Smooth muscle cell (in vitro differentiated cells): Measurements from ENCODE around the gene CNTNAP3. TPM values are rescaled to one million over a fixed set of nuclear protein-coding genes. Genes with fewer than 3 reads are reported as not detected.
"Not testable (repeated sequence)": the region's sequence is repeated elsewhere in the genome, so short reads cannot be mapped to it uniquely, and the experiment has no call there.

Experiments
- DNase-seq: peaks from one replicate; lab custom pipeline; 2025; ENCODE audit not compliant: unreplicated experiment; lab: John Stamatoyannopoulos, UW
- H2AFZ ChIP-seq: fragments of 200-600 bp; sonication (generic); 2 replicates; pipeline ENCODE4 v1.6.0; 2016; ENCODE audit warnings: antibody characterized with exemption, low read depth, mild to moderate bottlenecking
- H3F3A ChIP-seq: fragments of 200-600 bp; sonication (generic); 2 replicates; pipeline ENCODE4 v1.6.0; 2017; ENCODE audit warnings: antibody characterized with exemption, low read depth
- H3K27ac ChIP-seq: fragments of 200-600 bp; sonication (generic); 2 replicates; pipeline ENCODE4 v1.5.1; 2016; ENCODE audit warnings: low read depth, mild to moderate bottlenecking
- H3K27me3 ChIP-seq: fragments of 200-600 bp; sonication (generic); 2 replicates; pipeline ENCODE4 v1.6.1; 2016; ENCODE audit warnings: low read depth, mild to moderate bottlenecking
- H3K36me3 ChIP-seq: fragments of 200-600 bp; sonication (generic); 2 replicates; pipeline ENCODE4 v1.5.1; 2016; ENCODE audit warnings: low read depth
- H3K4me1 ChIP-seq: fragments of 200-600 bp; sonication (generic); 2 replicates; pipeline ENCODE4 v1.5.1; 2016; ENCODE audit warnings: low read depth
- H3K4me2 ChIP-seq: fragments of 200-600 bp; sonication (generic); 2 replicates; pipeline ENCODE4 v1.6.0; 2016; ENCODE audit warnings: mild to moderate bottlenecking
- H3K4me3 ChIP-seq: fragments of 200-600 bp; sonication (generic); 2 replicates; pipeline ENCODE4 v1.5.1; 2016; ENCODE audit warnings: mild to moderate bottlenecking
- H3K79me2 ChIP-seq: fragments of 200-600 bp; sonication (generic); 2 replicates; pipeline ENCODE4 v1.6.0; 2016; ENCODE audit warnings: low read depth, mild to moderate bottlenecking
- H3K9ac ChIP-seq: fragments of 200-600 bp; sonication (generic); 2 replicates; pipeline ENCODE4 v1.6.0; 2016; ENCODE audit warnings: low read depth
- H3K9me3 ChIP-seq: fragments of 200-600 bp; sonication (generic); replicated peaks from 2 replicates; pipeline ENCODE4 v1.5.1; 2016; ENCODE audit warnings: low read depth
- H4K20me1 ChIP-seq: fragments of 200-600 bp; sonication (generic); 2 replicates; pipeline ENCODE4 v1.6.0; 2016; ENCODE audit warnings: low read depth
- WGBS: methylation state at CpG from one replicate; pipeline ENCODE4 v1.1.7; 2016; ENCODE audit warnings: low lambda C conversion rate; 5-methylcytosine and 5-hydroxymethylcytosine counted together
- polyA plus RNA-seq: library from polyadenylated mRNA; unstranded; fragments of >200 nt; fragmentation: Nextera tagmentation; extraction: Ambion mirVana; gene quantifications from 2 replicates; pipeline ENCODE4 v1.2.1, GENCODE V29; 2016
- total RNA-seq: library from RNA; depleted of rRNA; stranded (reverse); fragments of >200 nt; gene quantifications from 2 replicates; pipeline ENCODE4 v1.2.3, GENCODE V29; 2014

CNTNAP3 gene
- total RNA-seq (1.1 and 5.8 TPM in 2 replicates), polyA plus RNA-seq (0.03 and 1.1 TPM in 2 replicates)

DNA sequence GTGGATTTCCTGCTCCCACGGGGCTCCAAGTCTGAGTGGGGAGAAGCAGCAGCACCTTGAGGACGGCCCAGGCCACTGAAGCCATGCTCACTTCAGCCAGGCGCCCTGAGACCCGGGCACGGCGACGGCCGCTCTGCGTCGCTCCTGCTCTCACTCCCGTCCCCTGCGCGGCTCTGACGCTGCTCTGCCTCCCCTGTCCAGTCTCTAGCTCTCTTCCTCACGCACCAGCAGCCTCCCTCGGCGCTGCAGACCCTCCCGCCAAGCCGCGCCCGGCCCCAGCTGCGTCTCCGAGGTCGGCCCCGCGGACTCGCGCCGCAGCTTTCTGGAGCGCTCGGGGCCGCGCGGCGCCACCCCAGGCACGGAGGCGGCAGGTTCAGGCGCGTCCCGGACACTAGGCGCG, at the start of gene CNTNAP3:
CNTNAP3 (minus strand) TSS at position 188 of the 400 bp plus-strand sequence; CDS start at position 85, 103 bp downstream.
- H3K4me3 ChIP-seq = peak within 1 kb of the TSS; percentile 34
- not testable (repeated sequence) for H3K79me2 ChIP-seq, H3K4me2 ChIP-seq, H3K9ac ChIP-seq, H3K9me3 ChIP-seq, H3K36me3 ChIP-seq, H3K27me3 ChIP-seq, H3K4me1 ChIP-seq, H2AFZ ChIP-seq, H3K27ac ChIP-seq, H4K20me1 ChIP-seq, DNase-seq, H3F3A ChIP-seq
- WGBS = no CpG with 5 or more reads among the region's 42 CpGs

DNA sequence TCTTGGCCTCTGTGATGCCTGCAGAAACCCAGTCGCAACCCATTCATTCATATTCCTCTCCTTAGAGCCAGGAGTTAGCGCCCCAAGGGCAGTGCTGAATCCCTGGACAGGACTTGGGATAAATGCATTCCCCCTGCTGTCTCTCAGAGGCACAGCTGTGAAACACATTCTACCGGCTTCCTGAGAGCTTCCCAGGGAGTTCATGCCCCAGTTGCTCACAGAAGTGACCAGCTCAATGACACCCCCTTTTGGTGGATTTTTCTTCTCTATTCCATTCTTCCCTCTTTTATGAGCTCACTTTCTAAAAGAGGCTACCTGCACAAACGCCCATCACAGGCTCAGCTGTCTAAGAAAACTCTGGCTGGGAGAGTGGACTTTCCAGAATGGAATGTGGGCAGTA, 8.0 kb downstream of the CNTNAP3 start:
- not testable (repeated sequence) for DNase-seq, H3K79me2 ChIP-seq, H2AFZ ChIP-seq, H3F3A ChIP-seq, H3K4me2 ChIP-seq, H4K20me1 ChIP-seq, H3K9ac ChIP-seq, H3K27me3 ChIP-seq, H3K36me3 ChIP-seq, H3K4me1 ChIP-seq, H3K9me3 ChIP-seq, H3K4me3 ChIP-seq, H3K27ac ChIP-seq
- WGBS = 60% methylated on average over 1 of the region's 4 CpGs

DNA sequence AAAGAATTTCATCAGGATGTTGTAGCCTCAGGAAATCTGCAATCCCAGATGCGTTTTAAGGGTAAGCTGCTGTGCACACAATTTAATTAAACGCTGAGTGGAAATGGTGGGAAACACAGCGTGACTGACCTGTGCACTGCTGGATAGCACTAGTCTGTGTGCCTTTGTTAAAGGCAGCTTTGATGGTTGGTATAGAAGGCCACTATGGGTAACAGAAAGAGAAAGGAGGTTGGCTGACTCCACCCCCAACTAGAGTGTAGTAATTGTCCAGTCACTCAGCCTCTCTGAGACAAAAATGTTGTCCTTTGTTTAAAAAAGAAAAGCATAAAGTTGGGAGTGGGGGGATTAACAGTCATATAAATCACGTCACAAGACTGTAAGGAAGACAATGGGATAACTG, 45.5 kb downstream of the CNTNAP3 start:
- not testable (repeated sequence) for H3K9me3 ChIP-seq, H4K20me1 ChIP-seq, H3K4me2 ChIP-seq, H2AFZ ChIP-seq, H3K4me3 ChIP-seq, H3K27me3 ChIP-seq, H3K79me2 ChIP-seq, H3K27ac ChIP-seq, H3K4me1 ChIP-seq, DNase-seq, H3K9ac ChIP-seq, H3K36me3 ChIP-seq, H3F3A ChIP-seq
- no CpG with 5 or more reads among the region's 4 CpGs for WGBS

DNA sequence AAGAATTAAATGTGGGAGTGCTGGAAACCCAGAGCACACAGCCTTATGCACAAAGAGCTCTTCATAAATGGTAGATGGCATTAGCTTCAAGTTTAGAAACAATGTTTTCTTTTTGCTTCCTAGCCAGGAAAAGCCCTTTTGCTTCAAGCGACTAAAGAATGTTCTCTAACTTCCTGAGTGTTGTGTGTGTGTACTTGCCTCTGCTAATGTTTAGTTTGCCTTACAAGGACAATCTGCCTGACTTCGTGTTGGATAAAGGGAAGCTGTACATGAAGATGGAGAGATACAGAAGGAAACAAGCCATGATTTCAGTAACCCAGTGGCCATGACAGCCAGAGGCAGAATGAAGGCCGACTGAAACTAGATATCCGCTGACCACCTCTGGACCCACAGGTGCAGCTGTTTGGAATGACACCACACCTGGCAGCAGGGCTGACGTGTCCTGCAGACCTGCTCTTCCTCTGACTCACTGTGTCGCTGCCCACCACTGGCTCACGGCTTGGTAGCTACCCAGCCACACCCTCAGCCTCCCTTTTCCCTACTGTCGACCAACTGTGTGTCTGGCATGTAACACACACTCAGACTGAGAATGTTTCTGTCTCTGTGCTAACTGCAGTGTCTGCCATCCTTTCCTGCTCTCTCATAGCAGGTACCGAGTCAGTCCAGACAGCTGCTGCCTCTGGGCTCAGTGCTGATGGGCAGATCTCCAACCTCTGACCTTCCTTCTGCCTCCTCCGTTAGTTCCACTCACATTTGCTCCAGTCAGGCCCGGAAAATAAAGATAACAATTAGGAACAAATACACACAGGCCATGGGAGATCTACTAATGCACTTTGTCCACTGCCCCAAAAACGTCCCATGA, 55.6 kb downstream of the CNTNAP3 start:
- not testable (repeated sequence) for DNase-seq, H3K27ac ChIP-seq

DNA sequence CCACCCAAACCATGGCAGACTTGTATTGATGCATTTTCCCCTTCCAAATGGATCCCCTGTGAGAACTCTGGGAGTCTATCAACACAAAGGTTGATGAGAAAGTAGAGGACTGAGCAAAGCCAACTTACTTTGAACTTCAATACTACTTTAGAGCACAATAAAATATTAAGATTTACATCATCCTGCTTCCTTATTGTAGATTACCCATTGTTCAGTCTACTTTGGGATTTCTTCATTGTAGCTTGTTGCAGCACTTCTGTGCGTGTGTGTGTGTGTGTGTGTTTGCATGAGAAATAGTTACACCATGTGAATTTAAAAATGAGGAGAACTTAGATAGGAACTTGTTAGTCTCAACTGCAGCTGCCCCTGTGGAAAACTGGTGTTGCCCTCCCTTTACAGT, 72.0 kb downstream of the CNTNAP3 start:
- DNase-seq, H3K4me3 ChIP-seq: not testable (repeated sequence)

More for the DNA sequence above, 55.6 kb downstream of the CNTNAP3 start:
- not testable (repeated sequence) for H3K27me3 ChIP-seq, H3K36me3 ChIP-seq, H3K4me1 ChIP-seq, H3K9ac ChIP-seq, H4K20me1 ChIP-seq, H3K4me2 ChIP-seq, H3K79me2 ChIP-seq, H3K4me3 ChIP-seq, H3F3A ChIP-seq, H3K9me3 ChIP-seq, H2AFZ ChIP-seq
- WGBS = no CpG with 5 or more reads among the region's 12 CpGs

DNA sequence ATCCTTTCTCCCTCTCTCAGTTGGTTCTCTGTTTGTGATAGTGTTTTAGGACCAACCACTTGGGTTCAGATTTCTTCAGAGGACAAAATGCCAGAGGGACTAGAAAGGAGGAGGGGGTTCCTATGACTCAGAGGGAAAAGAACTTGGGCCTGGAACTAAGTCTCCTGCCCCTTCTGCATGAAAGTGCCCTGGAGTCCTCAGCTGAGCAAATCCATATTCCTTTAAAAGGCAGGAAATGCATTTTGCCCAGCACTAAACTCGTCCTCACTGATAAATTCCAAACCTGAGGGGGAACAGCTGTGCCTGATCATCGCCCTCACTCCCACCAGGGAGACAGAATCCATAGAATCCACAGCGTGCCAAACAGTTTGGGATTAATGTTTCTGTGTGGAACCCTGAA, 78.2 kb downstream of the CNTNAP3 start:
- not testable (repeated sequence) for H3K36me3 ChIP-seq, H3K4me3 ChIP-seq, DNase-seq, H3K9ac ChIP-seq, H2AFZ ChIP-seq, H3K27me3 ChIP-seq, H3K4me1 ChIP-seq, H3K4me2 ChIP-seq, H4K20me1 ChIP-seq, H3K9me3 ChIP-seq, H3F3A ChIP-seq, H3K79me2 ChIP-seq, H3K27ac ChIP-seq
- no CpG with 5 or more reads among the region's 3 CpGs for WGBS

More for the DNA sequence above, 72.0 kb downstream of the CNTNAP3 start:
- not testable (repeated sequence) for H3K27ac ChIP-seq, H3K79me2 ChIP-seq, H3K36me3 ChIP-seq, H4K20me1 ChIP-seq, H3K27me3 ChIP-seq, H2AFZ ChIP-seq, H3K9me3 ChIP-seq, H3K4me1 ChIP-seq, H3K9ac ChIP-seq, H3K4me2 ChIP-seq, H3F3A ChIP-seq
- WGBS = no CpG with 5 or more reads among the region's 1 CpG

DNA sequence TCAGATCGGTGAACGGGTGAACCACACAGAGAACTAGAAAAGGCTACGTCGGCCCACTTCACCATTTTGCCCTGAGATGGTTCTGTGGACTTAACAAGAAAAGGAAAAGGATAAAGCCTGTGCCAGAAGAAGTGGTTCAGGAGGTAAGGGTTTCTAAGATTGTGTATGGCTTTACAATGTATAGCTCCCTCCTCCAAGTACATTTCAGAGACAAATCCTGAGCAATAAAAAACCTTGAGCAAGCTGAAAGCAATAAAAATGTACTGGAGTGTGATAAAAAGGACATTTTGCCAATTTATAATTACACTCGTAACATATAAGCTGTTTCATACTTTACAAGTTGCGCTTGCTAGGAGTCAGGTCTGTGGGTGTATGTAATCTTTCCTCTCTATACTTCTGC, 81.3 kb downstream of the CNTNAP3 start:
- not testable (repeated sequence) for H3K4me3 ChIP-seq, H3K9ac ChIP-seq, H3K4me1 ChIP-seq, H3K27ac ChIP-seq, H2AFZ ChIP-seq, H3K9me3 ChIP-seq, DNase-seq, H3K27me3 ChIP-seq, H3F3A ChIP-seq, H4K20me1 ChIP-seq, H3K4me2 ChIP-seq, H3K36me3 ChIP-seq, H3K79me2 ChIP-seq
- no CpG with 5 or more reads among the region's 6 CpGs for WGBS

DNA sequence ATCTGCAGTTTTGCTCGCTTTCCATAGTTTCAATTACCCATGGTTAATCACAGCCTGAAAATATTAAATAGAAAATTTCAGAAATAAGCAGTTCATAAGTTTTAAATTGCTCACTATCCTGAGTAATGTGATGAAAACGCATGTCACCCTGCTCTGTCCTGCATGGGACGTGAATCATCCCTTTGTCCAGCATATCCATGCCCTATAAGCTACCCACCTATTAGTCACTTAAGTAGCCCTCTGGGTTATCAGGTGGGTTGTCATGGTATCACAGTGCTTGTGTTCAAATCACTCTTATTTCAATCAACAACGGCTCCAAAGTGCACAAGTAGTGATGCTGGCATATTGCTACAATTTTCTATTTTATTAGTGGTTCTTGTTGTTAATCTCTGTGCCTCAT, 82.1 kb downstream of the CNTNAP3 start:
- not testable (repeated sequence) for H3K9ac ChIP-seq, H3K4me2 ChIP-seq, H3F3A ChIP-seq, H3K27me3 ChIP-seq, H3K36me3 ChIP-seq, H3K9me3 ChIP-seq, H3K79me2 ChIP-seq, H2AFZ ChIP-seq, H4K20me1 ChIP-seq, DNase-seq, H3K4me3 ChIP-seq, H3K4me1 ChIP-seq, H3K27ac ChIP-seq
- no CpG with 5 or more reads among the region's 4 CpGs for WGBS
